NCI-H2107 treated with DMSO at 0.1 percent for 48 hours (cell line): ENCODE results near the gene MOBP.
"Not testable (repeated sequence)": the region's sequence is repeated elsewhere in the genome, so short reads cannot be mapped to it uniquely, and the experiment has no call there.

ENCODE experiments used
- DNase-seq: peaks from one replicate; lab custom pipeline; 2025; ENCODE audit not compliant: unreplicated experiment; lab: John Stamatoyannopoulos, UW

The MOBP gene

DNA sequence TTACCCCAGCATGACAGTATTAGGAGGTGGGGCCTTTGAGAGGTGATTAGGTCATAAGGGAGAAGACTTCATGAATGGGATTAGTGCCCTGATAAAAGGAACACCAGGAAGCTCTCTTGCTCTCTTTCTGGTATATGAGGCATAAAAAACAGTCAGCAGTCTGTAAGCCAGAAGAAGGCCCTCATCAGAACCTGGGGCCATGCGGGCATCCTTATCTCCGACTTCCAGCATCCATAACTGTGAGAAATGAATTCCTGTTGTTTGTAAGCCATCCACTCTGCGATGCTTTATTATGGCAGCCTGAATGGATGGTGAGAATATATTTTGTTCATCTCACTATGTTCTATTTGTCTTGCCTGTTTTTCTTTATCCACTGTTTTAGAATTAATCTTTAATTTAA is 17.7 kb upstream of the MOBP start:
- no peak for DNase-seq

DNA sequence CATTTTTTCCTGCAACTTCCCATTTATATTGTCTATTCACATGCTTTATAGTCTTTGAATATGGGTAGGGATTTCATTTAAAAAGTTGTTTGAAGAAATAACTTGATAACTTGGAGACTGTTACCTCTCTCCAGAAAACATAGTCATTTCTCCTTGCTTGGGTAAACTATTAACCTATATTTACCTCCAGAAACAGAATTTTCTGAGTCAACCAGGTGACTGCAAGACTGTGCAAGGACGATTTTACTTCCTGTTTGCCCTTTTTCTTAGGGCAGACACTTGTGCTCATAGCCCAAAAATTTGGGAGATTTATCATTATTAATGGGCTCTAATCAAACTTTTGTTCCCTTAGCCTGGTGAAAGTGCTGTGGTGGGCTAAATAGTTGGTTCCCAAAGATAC is 14.3 kb upstream of the MOBP start:
- DNase-seq: no peak

DNA sequence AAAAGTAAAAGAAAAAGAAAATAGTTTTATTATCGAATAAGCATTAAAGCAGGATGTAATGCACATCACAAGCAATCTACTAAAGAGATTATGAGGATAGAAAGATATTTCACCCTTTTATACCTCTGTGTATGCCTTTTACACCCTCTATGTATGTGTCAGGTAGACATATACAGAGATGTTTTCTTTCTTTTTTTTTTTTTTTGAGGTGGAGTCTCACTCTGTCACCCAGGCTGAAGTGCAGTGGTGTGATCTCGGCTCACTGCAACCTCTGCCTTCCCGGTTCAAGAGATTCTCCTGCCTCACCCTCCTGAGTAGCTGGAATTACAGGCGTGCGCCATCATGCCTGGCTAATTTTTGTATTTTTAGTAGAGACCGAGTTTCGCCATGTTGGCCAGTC is 13.6 kb upstream of the MOBP start:
- not testable (repeated sequence) for DNase-seq

DNA sequence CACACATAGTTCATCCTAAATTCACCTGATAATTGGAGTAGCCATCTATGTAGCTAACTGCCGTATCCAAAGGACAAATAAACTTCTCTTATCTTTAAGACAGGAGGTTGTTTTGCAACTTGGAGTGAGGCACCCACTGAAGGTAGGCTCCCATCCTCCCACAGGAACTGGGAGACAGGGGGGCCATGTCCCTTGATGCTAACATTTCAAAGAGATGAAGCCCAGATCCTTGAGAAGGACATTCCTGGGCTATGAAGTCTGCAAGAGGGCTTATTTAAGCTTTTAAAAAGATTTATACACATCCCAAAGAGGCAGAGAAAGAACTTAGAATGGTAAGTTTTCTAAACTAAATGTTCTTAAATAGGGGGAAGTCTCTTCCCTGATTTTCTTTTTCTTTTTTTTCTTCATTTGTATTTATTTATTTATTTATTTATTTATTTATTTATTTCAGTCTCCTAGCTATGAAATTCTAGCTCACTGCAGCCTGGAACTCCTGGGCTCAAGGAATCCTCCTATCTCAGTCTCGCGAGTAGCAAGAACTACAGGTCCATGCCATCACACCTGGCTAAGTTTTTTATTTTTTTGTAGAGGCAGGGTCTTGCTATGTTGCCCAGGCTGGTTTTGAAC is 12.8 kb upstream of the MOBP start:
- no peak for DNase-seq

DNA sequence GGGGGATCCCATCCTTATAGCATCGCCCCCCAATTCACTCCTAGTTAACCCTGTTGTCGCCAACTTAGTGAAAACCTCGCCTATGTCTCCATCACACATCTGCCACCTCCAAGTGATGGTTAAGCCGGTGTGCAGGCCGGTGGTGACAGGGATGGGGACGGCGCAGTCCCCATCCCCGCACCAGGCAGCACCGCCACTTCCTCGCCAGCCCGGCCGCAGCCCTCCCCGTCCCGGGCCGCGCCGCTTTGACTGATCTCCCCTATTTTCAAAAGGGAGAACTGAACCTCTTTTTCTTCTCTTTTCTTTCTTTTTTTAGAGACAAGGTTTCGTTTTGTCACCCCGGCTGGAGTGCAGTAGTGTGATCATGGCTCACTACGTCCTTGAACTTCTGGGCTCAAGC is 11.3 kb upstream of the MOBP start:
- DNase-seq: no peak

DNA sequence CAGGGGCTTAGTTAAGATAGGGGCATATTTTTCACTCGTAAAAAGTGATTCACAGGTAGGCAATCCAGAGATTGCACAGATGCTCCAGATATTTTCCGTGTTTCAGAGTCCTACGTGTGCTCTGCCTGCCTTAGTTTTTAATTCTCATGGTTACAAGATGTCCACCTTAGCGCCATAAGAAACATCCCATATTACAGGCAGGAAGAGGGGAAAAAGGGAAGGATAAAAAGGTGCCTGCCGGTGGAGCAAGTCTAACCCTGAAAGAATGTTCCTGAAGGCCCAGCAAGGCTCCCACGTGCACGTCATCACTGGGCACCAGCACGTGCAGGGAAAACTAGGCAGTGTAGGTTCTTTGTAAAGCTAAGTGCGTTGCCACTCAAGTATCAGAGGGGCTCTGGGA is 10.1 kb upstream of the MOBP start:
- no peak for DNase-seq

DNA sequence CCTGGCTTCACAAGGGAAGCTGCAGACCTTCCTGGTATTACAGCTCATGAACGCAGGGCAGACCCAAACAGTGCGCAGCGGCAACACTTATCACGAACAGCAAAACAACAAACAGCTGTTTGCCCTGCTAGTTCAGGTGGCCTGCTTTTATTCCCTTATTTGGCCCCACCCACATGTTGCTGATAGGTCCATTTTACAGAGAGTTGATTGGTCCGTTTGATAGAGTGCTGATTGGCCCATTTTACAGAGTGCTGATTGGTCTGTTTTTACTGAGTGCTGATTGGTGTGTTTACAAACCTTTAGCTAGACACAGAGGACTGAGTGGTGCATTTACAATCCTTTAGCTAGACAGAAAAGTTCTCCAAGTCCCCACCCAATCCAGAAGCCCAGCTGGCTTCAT is 8.9 kb upstream of the MOBP start:
- DNase-seq: not testable (repeated sequence)

DNA sequence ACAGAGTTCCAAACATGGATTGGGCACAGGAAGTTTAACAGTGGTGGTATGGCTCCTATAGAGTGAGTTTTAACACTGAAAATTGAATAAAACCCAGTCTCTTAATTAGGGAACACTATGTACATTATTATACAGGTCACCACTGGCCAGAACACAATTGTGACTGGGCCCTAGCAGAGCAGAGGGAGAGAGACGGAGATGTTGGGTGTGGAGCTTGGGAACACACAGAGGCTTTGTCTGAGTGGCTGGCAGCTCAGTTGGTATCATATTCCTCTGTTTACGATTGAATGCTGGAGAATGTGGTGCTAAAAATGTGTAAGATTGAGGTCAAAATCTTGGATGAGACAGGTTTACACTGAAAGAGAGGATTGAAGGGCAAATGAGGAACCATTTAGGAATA is 6.8 kb upstream of the MOBP start:
- no peak for DNase-seq

DNA sequence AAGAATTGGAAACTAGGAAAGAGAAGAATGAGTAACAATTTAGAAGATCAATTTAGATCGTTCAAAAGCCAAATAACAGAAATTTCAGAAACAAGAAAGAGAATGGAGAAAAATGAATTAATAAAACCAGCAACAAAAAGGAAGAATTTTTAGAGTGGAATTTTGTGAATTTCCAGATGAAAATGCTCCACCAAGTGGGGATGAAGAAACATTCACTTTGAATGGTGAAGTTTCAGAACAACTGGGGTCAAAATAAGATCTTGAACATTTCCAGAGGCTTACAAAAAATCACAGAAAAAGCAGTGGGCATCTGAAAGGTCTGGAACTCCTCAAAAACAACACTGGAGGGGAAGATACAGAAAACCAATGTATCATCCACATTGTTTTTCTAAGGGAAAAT is 4.2 kb upstream of the MOBP start:
- no peak for DNase-seq

DNA sequence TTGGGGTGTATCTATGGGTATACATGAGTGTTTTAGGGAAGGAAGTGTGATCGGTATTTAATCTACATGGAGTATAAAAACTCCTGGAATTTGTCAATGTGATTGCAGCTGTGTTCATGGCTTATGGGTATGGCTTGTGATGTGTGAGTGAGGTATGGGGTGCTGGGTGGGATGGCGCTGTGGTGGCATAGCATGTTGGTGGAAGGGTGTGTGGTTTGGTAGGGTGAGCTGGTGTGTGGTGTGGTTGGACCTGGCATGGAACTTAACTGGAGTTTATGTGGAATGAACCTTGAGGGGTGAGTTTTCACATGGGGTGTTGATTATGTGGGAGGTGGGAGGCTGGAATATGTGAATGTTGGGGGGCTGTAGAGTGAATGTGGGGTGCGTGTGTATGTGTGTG is 492 bp upstream of the MOBP start:
- no peak for DNase-seq

DNA sequence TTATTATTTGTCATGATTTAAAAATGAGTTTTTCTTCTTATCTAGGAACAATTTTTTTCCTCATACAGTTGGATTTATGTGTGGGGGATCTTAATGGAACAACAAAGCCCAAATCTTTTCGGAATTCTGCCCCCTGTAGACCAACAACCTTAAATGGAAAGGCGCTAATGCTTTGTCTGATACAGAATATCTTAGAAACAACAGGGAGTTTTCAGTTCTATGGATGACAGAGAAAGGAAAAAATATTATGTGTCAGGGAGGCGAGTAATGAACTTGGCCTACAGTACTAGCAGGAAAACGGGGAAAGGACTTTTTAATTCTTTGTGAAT is 592 bp downstream of the MOBP start:
- DNase-seq: no peak

DNA sequence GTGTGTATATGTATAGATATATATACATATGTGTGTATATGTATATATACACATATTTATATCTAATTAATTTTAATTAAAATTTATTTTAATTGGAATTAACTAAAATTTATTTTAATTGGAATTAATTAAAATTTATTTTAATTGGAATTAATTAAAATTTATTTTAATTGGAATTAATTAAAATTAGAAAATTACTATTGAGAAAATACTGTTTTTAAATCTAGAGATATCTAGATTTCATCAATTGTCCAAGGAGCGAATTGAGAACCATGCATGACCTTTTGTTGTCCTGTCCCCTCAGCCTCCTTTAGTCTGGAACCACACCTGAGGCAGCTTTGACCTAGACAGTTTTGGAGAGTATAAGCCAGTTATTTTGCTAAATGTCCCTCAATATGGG is 1.8 kb downstream of the MOBP start:
- DNase-seq: no peak

DNA sequence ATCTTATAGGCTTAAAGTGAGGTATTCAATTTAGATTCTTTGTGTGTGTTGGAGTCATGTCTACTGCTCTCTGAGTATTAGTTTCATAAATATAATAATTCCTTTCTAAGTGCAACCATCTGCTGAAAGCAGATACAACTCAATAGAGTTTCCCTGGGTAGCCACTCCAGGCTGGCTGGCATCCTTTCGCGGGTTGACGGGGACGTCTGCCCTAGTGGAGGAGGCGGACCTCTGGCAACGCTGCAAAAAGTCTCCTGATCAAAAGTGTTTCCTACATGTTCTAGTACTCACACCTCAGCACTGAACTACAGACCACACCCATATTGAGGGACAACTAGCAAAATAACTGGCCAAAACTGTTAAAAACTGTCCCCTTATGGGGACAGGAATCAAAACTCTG is 2.5 kb downstream of the MOBP start:
- no peak for DNase-seq

DNA sequence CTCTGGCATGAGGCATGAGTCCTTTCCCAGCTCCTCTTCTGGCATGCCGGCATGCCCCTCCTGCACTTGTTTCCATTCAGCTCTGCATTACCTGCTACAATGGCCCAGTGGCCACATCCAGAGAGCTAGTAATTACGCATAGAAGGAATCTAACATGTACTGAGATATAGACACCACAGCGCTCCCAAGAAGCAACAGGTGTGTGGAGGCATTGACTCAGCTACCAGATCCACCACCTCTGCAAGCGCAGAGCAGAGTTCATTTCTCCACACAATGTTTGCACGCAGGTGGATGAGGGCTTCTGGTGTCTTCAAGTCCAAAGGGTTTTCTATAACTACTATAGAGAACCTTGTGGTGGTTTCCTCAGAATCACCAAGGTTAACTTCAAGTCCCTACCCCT is 4.2 kb downstream of the MOBP start:
- no peak for DNase-seq

DNA sequence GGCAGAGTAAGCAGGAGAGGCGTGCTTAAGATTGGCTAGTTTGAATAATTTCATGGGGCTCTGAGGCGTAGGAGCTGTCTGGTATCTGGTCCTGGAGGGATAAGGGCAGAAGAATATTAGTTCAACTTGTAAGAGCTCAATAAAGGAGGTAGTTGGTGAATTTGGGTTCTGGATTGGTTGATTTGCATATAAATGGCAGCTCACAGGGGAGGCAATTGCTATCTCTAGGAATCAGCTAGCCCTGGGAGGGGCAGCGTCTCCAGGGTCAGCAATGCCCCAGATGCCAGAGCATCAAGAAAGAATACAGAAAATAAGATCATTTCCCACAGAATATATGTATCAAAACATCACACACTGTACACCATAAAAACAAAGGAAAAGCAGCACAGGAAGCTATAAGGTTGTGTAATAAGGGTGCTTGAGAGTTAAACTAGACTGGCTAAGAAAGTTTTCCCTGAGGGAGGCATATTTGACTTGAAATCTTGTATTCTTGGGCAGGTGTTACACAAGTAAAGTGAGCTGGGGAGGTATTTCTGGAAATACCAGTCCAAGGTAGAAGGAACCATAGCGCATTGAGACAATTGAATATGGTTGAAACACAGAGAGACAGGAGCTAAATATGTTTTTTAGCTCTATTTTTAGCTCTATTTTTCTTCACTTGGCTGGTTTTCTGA is 6.1 kb downstream of the MOBP start:
- DNase-seq: no peak

DNA sequence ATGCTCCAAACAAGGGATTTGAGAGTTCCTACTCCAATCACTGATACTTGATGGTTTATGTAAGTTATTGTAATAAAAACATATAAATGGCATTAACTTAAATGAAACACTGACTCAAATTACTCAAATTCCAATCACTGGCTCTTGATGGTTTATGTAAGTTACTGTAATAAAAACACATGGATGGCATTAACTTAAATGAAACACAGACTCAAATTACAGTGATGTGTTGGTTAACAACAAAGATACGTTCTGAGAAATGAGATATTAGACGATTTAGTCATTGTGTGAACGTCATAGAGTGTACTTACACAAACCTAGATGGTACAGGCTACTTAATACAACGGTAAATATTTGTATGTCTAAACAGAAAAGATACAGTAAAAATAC is 6.6 kb downstream of the MOBP start:
- DNase-seq: no peak

DNA sequence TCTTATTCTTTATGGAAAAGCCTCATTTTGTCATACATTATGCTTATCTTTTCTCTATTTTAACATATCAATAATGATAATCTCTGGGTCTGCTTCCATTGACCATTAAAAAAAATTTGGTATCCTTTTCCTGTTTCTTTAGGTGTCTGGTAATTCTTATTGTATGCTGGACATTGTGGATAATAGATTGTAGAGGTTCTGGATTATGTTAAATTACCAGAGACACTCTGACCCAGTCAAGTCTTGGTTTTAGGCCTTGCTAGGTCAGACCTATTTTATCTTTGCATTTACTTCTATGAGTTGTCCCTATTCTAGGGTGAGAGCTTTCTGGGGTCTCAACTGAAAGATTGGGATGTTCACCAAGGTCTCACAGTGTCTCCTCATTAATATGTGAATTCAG is 9.3 kb downstream of the MOBP start:
- no peak for DNase-seq

DNA sequence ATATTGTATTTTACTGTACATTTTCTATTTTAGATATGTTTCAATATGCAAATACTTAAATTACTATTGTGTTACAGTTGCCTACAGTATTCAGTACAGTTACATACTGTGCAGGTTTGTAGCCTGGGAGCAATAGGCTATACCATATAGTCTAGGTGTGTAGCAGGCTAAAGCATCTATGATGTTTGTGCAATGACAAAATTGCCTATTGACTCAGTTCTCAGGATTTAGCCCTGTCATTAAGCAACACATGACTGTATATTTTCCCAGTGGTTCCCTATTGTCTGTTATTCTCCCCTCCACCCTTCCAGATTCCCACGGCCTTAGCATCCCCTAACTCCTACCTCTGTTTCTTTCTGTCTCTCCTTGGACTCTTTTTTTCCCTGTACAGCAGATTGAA is 10.7 kb downstream of the MOBP start:
- no peak for DNase-seq

DNA sequence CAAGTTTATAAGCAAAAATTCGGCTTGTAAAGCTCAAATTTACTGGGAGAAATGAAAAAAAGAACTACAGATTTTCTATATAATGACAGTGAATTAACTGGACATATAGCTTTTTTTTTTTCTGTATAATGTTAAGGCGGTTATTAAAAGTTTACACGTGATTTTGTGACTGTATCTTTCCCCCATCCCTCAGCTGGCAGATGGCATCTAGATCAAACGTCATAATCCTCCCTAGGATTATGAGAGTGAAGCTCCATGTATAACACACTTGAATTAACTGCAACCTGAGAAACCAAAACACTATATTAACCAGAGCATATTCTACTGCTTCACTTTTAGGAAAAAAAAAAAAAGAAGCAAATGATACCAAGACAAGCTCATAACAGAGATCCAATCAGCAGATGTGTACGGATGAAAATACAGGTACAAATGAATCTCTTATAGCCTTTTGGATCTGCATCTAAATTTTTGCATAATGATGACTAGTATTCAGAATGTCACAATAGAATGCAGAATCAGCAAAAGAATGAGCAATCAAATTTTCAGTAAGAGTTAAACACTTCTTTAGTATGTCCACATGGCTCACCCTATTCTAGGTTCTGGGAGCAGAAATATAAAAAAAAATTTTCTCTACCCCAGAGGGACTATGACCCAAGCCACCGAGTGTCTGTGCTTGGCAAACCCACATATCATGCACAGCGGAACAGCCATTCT is 12.4 kb downstream of the MOBP start:
- DNase-seq: no peak

DNA sequence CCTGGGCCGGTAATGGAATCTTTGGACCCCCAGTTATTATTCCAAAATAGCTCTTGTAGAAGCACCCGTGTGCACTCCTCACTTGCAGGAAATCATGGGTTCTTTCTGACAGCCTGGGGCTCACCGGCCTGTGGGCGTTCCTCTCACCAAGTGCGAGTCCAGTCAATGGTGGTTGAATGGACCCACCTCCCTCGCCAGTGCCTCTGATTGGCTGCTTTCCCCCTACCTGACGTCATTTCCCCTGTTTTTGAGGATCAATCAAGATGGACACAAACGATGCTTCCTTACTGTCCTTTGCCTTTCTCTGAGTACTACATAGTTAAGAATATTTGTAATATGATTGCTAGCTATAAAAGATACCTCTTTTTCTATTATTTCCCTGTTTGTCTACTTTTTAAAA is 18.1 kb downstream of the MOBP start:
- no peak for DNase-seq

DNA sequence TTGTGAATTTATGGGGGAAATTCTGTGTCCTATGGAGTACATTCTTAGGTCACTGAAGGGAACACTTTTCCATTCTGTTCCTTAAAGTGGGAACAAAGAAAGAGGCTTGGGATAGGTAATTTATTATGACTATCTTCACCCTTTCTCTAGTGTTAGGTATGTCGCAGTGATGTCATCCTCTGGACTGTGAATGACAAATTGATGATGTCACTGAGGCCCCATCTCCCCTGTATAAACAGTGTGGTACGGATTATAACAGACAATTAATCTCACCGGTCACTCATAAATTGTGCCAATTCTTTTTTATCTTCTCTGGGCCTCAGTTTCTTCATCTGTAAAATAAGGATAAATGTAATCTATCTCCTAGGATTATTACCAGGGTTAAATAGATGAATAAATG is 23.5 kb downstream of the MOBP start:
- DNase-seq: no peak

DNA sequence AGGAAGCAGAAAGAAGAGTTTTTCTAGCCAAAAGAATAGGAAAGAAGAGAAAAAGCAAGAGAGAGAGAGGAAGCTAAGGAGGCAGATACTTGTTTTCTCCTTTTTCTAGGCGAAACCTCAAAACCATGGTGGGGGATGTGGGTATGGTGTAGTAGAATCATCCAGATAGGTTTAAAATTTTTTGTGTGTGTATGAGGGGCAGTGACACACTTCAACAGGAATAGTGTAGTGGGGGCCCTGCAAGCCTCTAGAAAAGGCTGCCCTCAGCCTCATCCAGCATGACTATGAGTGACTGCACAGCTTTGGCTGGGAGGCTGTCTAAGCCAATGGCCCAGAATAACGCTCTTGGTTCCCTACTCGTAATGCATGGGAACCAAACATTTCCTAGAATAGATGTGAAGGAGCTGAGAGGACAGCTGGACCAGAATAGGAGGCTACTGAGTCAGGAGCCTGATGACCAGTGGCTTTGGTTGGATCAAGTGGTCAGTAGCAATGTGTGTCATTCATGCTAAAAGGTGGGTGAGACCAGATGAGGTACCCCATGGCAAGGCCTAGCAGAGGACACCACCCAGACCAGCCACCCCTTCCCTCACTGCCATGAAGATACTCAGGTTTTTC is 24.4 kb downstream of the MOBP start:
- DNase-seq: no peak
